ENCODE measurements around the gene VAPA.

The VAPA gene

GRCh38 chr18:9996094-9996493 lies 82.3 kb downstream of the VAPA start:
- no peak for DNase-seq (ENCODE audit: low read depth in 1 of 2, low spot score in 1 of 2)

DNA sequence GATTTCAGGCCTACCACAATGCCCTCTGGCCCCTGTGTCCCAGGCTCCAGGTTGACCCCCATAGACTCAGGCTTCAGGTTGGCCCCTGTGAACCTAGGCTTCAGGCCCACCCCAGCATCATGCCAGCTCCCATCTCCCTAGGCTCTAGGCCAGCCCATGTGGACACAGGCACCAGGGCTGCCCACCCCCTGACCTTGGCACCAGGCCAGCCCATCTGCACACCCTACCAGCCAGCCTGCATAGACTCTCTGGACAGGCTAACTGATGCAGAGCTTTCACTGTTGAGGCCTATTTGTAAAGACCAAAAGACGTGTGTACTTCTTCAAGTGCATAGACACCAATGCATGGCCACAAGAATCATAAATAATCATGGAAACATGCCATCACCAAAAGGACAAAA lies 83.9 kb downstream of the VAPA start:
- DNase-seq (ENCODE audit: low read depth in 1 of 2, low spot score in 1 of 2), result no peak

DNA sequence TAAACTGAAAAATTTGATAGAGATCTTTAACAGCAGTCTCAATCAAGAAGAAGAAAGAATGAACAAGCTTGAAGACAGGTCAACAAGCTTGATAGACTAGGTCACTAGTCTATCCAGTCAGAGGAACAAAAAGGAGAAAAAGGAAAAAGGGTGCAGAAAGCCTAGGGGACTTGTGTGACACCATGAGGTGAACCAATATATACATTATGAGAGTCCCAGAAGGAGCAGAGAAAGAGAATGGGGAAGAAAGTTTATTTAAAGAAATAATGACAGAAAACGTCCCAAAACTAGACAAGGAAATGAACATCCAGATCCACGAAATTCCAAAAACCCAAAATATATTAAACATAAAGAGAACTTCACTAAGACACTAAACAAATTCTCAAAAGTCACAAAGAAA lies 84.5 kb downstream of the VAPA start:
- DNase-seq (ENCODE audit: low read depth in 1 of 2, low spot score in 1 of 2), result no peak

DNA sequence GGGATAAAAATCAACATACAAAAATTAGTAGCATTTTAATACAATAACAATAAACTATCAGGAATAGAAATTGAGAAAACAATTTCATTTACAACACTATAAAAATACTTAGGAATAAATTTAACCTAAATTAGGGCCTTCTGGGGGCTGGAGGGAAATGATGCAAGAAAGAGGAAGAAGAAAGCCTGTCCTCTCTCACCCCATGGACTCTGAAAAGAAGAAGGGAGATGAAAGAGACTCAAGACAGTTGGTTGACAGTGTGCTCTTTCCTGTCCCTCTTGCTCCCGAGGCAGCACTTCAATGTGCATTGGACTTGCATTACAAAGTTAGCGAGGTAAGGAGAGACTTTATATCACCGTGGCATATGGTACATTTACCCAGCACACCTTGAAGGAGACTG lies 88.5 kb downstream of the VAPA start:
- no peak for DNase-seq (ENCODE audit: low read depth in 1 of 2, low spot score in 1 of 2)

- no peak for DNase-seq (ENCODE audit: low read depth in 1 of 2, low spot score in 1 of 2)
Observed at GRCh38 chr18:10003281-10003680, 89.5 kb downstream of the VAPA start.

DNA sequence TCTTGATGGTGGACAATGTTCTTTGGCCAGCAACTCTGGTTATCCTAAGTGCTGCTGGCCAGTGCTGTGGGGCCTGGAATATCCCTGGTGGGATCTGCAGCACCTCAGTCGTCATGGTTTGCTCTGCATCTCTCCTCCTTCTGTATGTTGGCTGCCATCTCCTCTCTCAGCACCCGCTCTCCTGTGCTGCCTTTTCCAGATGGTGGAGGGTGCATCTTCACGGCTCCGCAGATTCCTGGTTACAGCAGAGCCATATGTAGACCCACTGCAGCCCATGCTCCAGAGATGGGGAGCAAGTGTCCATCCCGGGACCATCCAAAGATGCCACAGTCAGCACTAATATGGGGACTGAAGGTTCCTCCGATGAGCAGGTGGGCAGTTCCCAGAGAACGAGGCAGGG lies 90.0 kb downstream of the VAPA start:
- DNase-seq (ENCODE audit: low read depth in 1 of 2, low spot score in 1 of 2), result no peak

- DNase-seq (ENCODE audit: low read depth in 1 of 2, low spot score in 1 of 2), result no peak
Observed at GRCh38 chr18:10006311-10006893, 92.6 kb downstream of the VAPA start.

DNA sequence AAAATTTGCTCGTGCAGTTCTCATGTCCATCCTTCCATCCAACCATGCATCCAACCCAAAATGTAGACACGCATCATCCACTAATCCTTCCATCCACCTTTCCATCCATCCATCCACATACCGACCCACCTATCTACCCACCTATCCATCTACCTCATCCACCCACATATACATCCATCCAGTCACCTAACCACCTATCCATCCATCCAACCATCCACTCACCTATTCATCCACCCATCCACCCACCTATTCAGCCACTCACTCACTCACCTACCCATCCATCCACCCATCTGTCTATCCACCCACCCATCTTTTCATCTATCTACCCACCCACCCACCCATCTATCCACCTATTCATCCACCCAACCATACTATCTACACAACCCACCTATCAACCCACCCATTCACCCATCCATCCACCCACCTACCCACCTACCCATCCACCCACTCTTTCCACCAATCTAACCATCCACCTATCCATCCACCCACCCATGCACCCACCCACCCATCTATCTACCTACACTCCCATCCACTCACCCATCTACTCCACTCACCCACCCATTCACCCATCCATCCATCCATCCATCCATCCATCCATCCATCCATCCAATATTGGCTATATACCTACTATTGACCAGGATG lies 94.3 kb downstream of the VAPA start:
- DNase-seq (ENCODE audit: low read depth in 1 of 2, low spot score in 1 of 2), result no peak
